NCI-H446 (cell line): ENCODE measurements around the gene PUM1.
"Not testable (repeated sequence)": the region's sequence is repeated elsewhere in the genome, so short reads cannot be mapped to it uniquely, and the experiment has no call there.

Experiments
- DNase-seq, 2 experiments: peaks; one replicate each; lab custom pipeline; 2025; lab: John Stamatoyannopoulos, UW

PUM1 gene

DNA sequence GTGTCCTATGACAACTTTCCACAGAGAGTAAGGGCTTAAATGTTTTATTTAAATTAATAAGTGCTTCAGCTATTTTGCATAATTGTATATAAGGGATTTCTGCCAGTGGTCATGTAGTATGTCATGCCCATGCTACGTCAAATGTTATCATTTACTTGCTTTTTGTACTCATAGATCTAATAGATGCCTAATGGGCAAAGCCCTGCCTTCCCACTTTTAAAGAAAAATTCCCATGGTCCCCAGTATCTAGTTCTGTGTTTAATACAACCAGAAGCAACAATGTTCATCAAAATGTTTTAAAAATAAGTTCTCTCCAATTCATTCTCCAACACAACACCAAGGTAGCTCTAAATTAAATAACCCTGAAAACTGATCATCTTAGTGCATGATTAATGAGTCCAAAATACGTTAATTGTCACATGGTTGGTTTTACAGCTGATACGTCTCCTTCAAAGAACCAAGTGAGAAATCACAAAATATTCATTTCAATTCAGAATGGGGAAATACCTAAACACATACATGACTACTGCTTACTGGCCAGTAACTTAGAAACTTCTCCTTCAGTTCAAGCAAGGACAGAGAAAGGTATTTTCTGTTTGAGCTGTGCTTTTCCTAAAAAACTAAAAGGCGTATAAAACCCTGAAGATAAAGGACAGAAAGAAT, 107.8 kb downstream of the PUM1 start:
- DNase-seq: no peak

DNA sequence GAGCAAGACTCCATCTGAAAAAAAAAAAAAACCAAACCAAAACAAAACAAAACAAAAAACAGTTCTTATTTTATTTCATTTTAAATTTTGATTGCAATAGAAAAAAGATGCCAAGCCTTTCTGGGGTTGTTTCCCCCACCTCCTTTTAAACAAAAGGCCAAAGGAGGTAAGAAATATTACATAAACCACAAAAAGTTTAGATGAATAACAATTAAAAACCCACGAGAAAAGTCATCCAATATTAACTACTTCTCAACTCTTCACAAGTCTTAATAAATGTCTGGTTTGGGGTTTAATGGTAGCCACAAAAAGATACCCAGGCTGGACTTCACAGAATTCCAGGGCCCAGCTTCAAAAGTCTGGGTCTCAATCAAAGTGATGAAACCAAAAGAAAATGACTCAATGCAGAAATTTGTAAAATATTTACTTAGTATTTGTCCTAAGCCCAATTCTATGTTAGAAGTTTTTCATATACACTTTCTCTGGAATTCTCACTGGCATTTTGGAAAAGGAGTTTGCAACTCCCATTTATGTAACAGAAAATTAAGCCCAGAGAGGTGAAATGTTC, 110.0 kb downstream of the PUM1 start:
- DNase-seq: no peak

DNA sequence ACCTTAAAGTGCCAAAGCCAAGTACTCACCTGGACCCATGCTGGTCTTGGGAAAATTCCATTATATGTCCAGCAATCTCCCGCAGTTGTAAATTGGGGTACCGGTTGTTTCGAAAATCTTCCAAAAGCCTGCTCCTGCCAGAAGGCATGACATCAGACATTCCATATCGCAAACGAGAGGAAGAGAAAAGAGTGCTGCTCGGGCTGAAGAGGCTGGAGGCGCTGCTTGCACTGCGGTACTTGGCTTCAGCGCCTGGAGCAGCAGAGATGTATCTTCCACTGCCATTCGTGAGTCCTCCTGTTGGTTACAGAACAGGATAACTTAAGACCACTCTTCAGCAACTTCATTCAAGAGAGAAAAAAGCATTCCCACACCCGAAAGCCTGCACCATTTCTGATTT, 111.8 kb downstream of the PUM1 start:
- DNase-seq: no peak

DNA sequence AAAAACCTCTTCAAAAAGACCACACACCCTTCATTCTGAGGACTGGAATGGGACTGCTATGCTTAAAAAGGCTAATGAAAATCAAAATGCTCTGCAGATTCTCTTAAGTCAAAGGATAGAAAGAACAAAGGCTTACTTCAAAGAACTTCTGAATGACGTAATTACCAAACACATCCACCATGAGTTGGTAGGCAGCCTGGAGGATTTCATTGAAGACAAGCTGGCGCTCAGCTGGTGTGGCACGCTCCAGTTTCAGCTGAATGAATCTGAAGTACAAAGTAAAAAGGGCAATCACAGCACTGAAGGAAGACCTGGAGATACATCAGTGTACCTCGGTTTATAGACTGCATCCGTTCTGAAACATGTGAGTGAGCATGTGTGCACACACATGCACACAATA, 113.4 kb downstream of the PUM1 start:
- no peak for DNase-seq

DNA sequence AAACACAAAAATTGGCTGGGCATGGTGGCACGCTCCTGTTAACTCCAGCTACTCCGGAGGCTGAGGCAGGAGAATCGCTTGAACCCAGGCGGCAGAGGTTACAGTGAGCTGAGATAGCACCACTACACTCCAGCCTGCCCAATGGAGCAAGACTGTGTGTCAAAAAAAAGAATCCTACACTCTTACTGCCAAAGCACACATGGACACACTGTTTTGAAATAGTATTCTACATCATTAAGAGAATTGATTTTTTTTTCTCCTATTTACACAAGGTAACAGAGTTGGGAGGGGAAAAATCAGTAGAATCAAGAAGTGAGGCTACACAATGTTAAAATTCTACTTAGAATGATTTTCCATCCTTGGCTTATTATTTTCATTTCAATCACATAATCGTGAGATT, 114.8 kb downstream of the PUM1 start:
- DNase-seq: no peak

DNA sequence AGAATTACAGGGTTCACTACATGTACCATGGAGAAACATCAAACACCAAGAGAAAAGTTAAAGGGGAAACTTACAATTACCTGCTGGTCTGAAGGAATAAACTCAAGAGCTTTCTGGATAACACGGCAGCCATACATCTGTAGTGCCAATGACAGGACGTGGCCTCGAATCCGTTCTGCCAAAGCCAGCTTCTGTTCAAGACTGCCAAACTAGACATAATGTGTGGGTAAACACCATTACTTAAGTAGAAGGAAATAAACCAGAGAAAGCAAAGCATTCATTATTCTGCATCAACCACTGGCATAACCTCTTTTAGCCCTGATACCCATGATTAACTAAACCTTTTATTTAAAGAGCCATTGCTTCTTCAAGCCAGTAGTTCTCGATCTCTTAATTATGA, 115.5 kb downstream of the PUM1 start:
- DNase-seq: no peak

DNA sequence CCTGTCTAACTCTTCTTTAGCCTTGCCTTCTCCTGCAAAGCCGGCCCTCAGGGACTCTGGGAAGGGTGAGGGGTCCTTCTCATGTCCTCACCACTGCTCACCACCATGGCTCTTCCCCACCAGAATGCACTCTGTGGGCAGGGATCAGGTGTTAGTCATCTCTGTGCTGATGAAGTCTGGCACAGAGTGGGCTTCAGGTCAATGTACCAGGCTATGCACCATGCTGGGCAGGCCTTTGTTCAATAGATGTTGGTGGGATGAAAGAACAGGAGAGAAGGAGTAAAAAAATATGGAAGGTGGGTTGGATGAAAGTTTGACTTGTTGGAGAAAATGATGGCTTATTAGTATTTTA, 116.1 kb downstream of the PUM1 start:
- not testable (repeated sequence) for DNase-seq

DNA sequence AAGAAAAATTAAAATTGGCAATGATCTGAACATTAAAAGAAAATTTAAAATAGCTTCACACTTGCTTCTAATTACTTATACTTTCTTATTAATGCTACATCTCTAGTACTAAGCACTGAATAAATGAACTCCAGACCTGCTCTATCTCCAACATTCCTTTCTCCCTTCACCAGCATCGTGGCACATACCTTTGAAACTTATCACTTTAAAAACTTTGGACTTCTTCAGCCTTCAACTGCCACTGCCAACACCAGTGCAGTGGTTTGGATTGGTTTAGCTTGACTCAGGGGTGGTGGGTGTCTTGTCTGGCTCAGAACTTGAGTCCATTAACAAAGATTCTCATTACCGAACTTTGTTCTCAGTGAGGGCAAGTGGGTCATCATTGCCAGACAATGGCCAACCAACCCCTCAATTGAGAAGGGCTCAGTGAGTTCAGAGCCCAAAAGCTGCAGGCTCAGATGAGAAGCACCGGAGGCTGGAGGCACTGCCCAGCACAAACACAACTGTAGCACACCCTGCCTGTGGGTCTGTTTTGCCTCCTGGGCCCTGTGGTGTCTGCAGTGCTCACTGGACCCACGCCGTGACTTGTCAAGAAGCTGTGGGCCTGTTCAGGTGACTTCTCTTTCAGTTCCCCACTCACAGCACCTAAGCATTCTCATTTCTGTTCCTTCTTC, 116.6 kb downstream of the PUM1 start:
- DNase-seq: not testable (repeated sequence)

DNA sequence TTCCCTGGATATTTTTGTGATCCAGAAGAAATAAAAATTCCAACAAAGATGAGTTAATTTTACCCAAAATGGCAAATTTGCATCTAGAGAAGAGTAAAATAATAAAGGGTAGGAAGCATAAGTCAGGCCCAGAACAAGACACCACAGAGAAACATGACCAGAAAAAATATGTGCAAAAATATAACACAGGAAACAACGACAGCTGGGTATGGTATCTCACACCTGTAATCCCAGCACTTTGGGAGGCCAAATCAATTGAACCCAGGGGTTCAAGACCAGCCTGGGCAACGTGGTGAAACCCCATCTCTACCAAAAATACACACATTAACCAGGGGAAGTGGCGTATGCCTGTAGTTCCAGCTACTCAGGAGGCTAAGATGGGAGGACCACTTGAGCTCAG, 117.2 kb downstream of the PUM1 start:
- DNase-seq: no peak

DNA sequence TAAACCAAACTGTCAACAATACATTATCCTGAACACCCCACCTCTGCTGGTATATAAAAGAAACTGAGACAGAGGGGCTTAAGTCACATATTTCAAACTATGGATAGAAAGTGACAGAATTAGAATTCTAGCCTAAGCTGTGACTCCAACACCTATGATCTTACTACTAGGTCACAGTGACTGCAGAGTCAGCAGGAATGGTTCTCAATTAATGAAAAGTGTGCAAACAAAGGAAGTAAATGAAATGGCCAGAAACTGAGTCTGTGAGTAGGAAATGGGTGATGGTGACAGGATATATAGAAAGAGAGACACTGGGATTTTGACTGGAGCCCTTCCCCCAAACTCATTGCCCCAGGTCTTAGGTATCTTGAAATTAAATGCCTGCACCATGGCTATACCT, 118.3 kb downstream of the PUM1 start:
- DNase-seq: no peak

DNA sequence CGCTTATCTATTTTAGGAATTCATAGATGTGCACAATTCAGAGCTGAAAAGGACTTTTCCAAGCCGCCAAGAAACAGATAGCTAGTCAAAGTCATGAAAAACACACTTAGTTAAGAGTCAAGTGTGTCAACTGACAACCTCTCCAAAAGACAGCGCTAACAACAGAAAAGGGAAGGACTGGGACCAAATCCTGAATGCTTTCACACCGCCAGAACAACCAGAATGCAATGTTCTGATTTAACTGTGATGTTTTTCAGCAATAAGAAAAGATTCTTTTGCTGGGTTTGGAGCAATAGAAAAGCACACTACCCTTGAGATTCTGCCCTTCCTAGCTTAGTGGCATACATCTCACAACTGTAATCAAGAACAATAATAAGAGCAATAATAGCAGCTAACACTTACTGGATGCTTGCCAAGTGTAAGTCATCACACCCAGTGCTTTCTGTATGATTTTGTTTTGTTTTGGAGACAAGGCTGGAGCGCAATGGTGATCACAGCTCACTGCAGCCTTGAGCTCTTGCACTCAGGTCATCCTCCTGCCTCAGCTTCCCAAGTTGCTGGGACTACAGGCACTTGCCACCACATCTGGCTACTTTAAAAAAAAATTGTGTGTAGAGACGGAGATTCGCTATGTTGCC, 123.1 kb downstream of the PUM1 start:
- DNase-seq: no peak

DNA sequence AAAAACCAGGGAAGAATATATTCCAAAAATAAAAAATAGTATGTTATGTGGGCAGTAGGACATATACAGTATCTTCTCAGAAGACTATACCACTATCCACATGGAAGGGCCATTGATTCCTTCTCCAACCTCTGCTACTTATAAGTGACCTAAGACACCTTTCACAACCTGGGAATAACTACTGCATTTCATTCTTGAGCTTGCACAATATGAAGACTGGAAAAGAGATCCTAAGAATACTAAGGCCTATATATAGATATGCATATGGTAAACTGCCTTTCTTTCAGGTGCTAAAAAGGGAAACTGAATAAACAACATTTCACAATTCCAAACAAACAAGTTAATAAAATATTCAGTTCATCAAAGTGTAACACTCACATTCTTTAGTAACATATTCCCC, 125.0 kb downstream of the PUM1 start:
- DNase-seq: no peak

DNA sequence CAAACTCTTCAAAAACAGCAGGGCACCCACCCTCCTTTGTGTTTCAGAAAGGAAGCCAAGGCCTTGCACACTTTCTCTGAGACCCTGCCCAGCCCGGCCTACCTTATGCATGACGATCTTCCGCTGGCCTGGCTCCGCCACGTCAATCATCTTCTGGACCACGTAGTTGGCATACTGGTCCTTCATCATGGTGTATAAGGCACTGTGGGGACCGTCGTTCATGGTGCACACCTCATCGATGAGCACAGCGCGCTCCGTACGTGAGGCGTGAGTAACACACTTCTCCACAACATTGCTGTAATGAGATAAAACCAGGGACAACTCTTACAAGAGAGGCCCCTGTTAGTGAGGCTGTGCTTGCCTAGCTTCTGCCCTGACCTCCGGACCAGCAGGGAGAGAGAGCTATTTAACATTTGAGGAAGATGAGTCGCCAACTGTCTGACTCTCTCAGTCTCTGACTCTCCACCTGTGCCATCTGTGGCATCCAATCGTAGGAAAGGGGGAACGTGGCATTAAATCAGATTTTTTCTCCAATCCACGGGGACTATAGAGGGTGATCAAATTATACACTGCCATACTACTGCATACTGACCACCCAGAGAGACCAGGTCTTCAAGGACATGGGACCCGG, 128.9 kb downstream of the PUM1 start:
- DNase-seq: no peak

DNA sequence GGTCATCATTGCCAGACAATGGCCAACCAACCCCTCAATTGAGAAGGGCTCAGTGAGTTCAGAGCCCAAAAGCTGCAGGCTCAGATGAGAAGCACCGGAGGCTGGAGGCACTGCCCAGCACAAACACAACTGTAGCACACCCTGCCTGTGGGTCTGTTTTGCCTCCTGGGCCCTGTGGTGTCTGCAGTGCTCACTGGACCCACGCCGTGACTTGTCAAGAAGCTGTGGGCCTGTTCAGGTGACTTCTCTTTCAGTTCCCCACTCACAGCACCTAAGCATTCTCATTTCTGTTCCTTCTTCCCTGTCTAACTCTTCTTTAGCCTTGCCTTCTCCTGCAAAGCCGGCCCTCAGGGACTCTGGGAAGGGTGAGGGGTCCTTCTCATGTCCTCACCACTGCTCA, 129.8 kb downstream of the PUM1 start:
- DNase-seq: not testable (repeated sequence)

DNA sequence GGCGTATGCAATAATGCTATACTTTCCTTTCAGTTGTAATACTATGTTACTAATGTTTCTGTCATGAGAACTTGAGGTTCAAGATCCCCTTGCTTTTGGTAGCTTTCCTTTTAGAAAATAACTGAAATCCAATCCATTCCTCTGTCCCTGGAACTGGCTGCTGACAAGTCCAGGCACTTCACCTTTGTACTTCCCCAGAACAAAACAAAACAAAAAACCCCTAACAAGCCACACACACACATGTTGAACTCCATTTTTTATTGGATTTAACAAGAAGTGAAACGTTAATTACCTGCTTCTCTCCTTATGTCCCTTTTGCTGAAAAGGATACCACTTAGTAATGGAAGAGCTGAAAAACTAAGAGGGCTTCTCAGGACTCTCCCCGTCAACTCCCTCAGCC, 130.9 kb downstream of the PUM1 start:
- DNase-seq: no peak

DNA sequence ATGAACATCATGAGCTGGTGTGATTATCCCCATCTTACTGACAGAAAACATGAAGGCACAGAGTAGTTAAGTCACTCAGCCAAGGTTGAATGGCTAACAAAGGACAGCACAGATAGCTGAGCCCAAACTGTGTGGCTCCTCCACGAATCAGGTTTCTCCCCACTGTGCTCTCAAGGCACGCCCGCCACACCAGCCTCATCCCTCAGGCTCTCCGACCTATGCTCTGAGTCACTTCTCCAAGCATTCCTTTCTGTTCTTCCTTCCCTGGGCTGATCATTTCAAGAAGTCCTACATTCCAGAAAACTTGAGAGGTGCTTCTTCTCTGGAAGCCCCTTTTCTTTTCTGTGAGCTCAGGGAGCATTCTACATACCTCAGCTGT, 131.7 kb downstream of the PUM1 start:
- no peak for DNase-seq

DNA sequence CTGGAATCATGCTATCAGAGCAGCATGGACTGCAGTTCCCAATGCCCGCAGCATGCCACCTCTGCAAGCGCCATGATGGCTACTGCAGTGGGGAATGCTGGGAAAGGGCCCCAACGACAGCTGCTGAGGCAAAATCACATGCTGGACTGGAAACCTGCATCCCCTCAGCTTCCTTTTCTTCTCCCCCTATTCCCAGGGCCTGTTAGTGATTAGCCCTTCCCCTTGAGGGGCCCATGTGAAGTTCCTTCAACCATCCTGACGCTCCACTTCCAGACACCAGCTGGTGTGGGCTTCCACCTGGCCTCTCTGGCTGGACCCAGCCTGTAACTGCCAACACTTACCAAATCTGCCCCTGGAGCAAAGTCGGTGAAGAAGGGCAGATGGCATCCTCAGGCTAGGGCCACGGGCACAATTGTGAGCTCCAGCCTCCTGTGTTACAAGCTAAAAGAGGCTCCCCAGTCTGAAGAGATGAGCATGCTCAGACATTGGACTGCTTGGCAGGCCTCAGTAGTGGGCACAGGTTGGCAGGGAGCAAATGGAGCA, 134.8 kb downstream of the PUM1 start:
- DNase-seq: peak in 1 of 2 experiments; percentile 15

DNA sequence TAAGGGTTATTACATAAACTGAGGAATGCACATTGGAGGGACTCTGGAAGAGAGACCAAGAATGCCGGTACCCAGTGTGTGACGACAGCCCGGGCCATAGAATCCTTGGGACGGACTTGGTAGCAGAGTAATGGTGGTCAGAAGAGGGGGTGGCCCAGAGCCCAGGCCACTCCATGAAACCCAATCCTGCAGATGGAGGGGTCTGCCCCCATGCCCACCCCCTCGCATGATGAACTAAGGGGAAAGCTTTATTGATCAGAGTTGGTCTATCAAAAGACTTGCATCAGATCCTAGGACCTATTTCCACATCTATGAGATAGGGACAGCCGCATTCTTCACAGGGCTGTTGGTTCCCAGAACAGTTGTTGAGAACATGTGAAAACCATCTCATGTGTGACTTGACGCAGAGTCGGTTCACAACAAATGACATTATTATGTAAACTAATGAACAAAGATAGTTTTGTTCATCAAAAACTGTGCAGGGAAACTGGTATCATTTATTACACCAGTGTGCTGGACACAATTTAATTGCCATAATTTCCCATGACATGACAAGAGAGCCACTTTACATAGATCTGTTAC, 135.5 kb downstream of the PUM1 start:
- no peak for DNase-seq

DNA sequence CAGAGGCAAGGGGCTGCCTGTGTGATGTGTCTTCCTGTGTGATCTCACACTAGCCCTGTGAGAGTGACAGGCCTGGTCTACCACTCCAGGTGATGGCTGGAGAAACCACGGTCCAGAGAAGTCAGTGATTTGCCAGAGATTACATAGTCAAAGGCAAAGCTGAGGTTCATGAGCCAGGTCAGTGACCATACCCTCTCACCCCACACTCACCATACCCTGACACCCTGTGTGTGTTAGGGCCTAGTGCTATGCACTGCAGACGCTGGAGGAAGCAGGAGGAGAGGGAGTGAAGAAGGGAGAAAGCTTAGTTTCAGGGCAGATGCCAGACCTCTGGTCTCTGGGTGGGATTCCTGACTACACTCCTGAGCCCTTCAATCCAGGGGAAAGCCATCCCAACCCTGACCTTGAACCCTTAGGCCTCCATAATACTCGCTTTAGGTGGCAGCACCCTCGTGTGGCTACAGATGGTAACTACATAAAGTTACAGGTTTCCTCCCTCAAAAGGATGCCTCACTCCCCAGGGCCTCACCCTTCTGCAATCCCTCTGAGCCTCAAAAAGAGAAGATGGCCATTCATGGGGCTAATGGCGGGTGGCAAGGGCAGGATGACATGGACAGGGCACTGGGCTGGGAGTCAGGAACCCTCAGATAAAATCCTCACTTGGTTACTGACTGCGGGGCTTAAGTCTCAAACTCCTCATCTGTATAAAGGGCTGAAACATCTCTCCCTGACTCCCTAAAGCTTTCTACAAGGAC, 136.2 kb downstream of the PUM1 start:
- DNase-seq: peak in 1 of 2 experiments; percentile 53

DNA sequence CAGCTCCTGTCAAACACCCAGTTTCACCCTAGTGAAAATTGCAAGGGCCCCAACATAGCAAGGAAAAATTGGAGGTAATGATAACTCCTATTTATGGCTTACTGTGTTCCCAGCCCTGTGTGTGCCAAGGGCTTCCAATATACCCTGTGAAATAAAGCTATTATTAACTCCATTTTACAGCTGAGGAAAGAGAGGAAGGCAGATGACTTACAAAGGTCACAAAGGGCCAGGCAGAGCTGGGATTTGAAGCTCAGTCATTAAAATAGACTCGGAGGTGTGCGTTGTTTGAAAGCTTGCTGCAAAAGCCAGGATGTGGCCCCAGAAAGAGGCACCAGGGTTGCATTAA, 136.8 kb downstream of the PUM1 start:
- DNase-seq: no peak

DNA sequence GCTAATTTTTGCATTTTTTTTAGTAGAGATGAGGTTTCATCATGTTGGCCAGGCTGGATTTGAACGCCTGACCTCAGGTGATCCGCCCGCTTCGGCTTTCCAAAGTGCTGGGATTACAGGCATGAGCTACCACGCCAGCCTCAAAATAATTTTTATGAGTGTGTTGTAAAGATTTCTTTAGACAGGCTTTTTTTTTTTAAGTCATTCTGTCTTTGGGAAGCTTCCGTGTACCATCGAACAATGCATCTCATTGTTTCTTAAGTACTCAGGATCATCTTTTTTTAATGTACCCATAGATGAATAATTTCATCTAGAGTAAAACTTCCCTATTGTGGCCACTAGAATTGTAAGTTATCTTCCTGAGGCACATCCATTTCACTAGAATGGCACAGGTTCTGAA, 137.3 kb downstream of the PUM1 start:
- DNase-seq: no peak

DNA sequence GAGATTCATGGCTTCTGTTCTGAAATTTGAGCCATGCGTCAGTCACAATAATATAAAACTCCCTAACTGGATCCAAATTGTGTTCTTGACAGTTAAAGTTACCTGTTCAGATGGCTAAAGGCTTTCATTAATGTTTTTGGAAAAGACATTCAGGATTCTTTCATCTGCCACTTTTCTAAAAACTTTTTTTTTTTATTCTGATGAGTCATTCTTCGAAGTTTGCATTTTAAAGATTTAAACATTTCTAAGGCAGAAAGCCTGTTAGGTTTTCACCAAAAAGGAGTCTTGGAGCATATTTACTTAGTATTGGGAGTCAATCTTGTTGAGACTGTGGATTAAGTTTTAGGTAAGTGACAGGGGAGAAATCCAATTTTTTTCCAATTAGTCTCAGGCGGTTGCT, 138.1 kb downstream of the PUM1 start:
- no peak for DNase-seq
